Gastroesophageal sphincter (tissue), 3 donors: ENCODE data around the gene ZCCHC24.

ENCODE experiments used
- CTCF ChIP-seq, 4 experiments: fragments of 200-600 bp in 2 of 4; fragments of 450-650 bp in 2 of 4; sonication (generic) in 1 of 4; IDR thresholded peaks; one replicate each; pipeline ENCODE4 v1.5.1; 2017 to 2019; ENCODE audit warnings: antibody characterized with exemption in 4 of 4, mild to moderate bottlenecking in 2 of 4, moderate library complexity in 2 of 4
- EP300 ChIP-seq: sonication (generic); formaldehyde crosslinking; IDR thresholded peaks from one replicate; pipeline ENCODE4 v1.6.1; 2017; ENCODE audit warnings: antibody characterized with exemption, mild to moderate bottlenecking
- POLR2A ChIP-seq, 2 donors: fragments of 450-650 bp; IDR thresholded peaks; one replicate each; pipeline ENCODE4 v1.6.1; 2017; ENCODE audit warnings: antibody characterized with exemption in 2 of 2, mild to moderate bottlenecking in 2 of 2, moderate library complexity in 1 of 2

- TF ChIP-seq POLR2A (IDR thresholded peaks at IDR 0.05): no peak
- TF ChIP-seq CTCF (IDR thresholded peaks at IDR 0.05): no peak
- TF ChIP-seq EP300: no peak
Observed at GRCh38 chr10:79413196-79413595, 32.2 kb downstream of the ZCCHC24 start.
